GM18858 (cell line): ENCODE results near the gene WDR74.
"Not testable (repeated sequence)": the region's sequence is repeated elsewhere in the genome, so short reads cannot be mapped to it uniquely, and the experiment has no call there.

Experiments
- ATAC-seq: cut with Tn5 transposase; IDR thresholded peaks from one replicate; pipeline ENCODE4 v1.9.1; 2021; ENCODE audit not compliant: unreplicated experiment

WDR74 gene

GRCh38 chr11:62842171-62842741 is 2.9 kb upstream of the WDR74 start:
- no peak for ATAC-seq

GRCh38 chr11:62841361-62842170 is 2.2 kb upstream of the WDR74 start:
- peak; percentile 61 for ATAC-seq

GRCh38 chr11:62840721-62841360 is 1.5 kb upstream of the WDR74 start:
- ATAC-seq = not testable (repeated sequence)

- no peak for ATAC-seq
These were observed 4.1 kb downstream of the WDR74 start for GRCh38 chr11:62835336-62835735.

- peak; percentile 5 for ATAC-seq
These were observed 6.8 kb downstream of the WDR74 start, which contains the start of gene TEX54 for GRCh38 chr11:62832336-62833234. Gene TEX54, minus strand, starts transcription at chr11:62832841.

- peak; percentile 63 for ATAC-seq
These were observed 7.7 kb downstream of the WDR74 start, which contains the start of gene STX5 for GRCh38 chr11:62831520-62832335. Gene STX5, minus strand, starts transcription at chr11:62832051. Its CDS starts 808 bp downstream, at chr11:62831243.

GRCh38 chr11:62830904-62831519 is 8.4 kb downstream of the WDR74 start:
- no peak for ATAC-seq

GRCh38 chr11:62828130-62828529 is 11.3 kb downstream of the WDR74 start:
- not testable (repeated sequence) for ATAC-seq

GRCh38 chr11:62823677-62824076 is 15.7 kb downstream of the WDR74 start:
- no peak for ATAC-seq

GRCh38 chr11:62817129-62817528 is 22.3 kb downstream of the WDR74 start:
- no peak for ATAC-seq

GRCh38 chr11:62816557-62816956 is 22.8 kb downstream of the WDR74 start:
- no peak for ATAC-seq

GRCh38 chr11:62811659-62812058 is 27.7 kb downstream of the WDR74 start:
- ATAC-seq = no peak

- ATAC-seq = no peak
These were observed 28.6 kb downstream of the WDR74 start for GRCh38 chr11:62810748-62811147.

GRCh38 chr11:62806611-62807121 is 32.7 kb downstream of the WDR74 start:
- no peak for ATAC-seq

- no peak for ATAC-seq
These were observed 33.4 kb downstream of the WDR74 start for GRCh38 chr11:62805961-62806441.

GRCh38 chr11:62805076-62805892 is 34.1 kb downstream of the WDR74 start, which contains the start of gene NXF1:
Gene NXF1, minus strand, starts transcription at chr11:62805440. Its CDS starts 84 bp downstream, at chr11:62805356.
- peak; percentile 71 for ATAC-seq

GRCh38 chr11:62804310-62805075 is 34.9 kb downstream of the WDR74 start:
- no peak for ATAC-seq
